LNCaP clone FGC (cell line): Measurements from ENCODE around the gene GNRHR.

Source experiments
- DNase-seq: peaks from one replicate; pipeline ENCODE4 v3.0.0-alpha.2; 2011; ENCODE audit warnings: low read depth
- H3K4me3 ChIP-seq: 2 replicates; pipeline ENCODE4 v1.5.1; 2011; ENCODE audit warnings: mild to moderate bottlenecking, low read depth, low read length, control low read depth
- TF ChIP-seq, protein P1 (sequence below): IDR thresholded peaks from 2 replicates; pipeline ENCODE4 v1.5.1; 2012; ENCODE audit warnings: mild to moderate bottlenecking; ENCODE audit not compliant: control insufficient read depth, insufficient read depth; ENCODE audit errors: extremely low read depth

GNRHR gene

DNA sequence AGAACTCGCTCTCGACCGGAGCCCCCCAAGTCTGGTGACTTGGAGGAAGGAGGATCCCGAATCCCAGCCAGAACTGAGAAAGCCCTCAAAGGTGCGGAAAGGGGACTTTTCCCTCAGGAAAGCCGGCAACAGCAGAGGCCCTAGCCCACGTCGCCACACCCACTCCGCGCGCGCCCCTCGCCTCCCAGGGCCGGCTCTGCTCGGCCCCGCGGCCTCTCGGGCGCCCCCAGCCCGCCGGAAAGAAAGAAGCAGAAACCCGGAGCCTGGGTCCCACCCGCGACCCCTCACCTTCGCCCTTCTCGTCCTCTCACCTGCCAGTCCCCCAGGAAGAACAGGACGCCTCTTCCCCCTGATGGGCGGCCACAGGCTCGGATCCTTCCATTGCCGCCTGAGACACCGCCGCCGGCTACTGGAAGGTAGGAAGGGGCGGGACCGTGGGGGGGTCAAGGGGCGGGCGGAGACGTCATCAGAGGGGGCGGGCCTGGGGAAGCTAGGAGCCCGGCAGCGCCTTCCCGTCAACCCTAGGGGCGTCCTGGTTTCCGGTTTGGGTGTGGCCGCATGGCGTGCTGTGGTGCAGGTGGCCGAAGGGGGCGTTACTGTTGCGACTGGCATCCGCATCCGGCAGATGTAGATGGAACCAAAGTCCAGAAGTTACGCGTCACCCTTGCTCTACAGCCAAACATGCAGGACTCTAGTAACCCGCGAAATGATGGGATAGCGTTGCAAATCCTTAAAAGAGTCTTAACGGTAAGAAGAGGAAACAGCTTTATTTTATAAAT, 53.3 kb downstream of the GNRHR start, which contains the start of gene UBA6:
TSS of gene UBA6 (minus strand) at position 418 of the 779 bp plus-strand sequence. CDS start at position 382, 36 bp downstream.
- TF ChIP-seq, protein P1, sequence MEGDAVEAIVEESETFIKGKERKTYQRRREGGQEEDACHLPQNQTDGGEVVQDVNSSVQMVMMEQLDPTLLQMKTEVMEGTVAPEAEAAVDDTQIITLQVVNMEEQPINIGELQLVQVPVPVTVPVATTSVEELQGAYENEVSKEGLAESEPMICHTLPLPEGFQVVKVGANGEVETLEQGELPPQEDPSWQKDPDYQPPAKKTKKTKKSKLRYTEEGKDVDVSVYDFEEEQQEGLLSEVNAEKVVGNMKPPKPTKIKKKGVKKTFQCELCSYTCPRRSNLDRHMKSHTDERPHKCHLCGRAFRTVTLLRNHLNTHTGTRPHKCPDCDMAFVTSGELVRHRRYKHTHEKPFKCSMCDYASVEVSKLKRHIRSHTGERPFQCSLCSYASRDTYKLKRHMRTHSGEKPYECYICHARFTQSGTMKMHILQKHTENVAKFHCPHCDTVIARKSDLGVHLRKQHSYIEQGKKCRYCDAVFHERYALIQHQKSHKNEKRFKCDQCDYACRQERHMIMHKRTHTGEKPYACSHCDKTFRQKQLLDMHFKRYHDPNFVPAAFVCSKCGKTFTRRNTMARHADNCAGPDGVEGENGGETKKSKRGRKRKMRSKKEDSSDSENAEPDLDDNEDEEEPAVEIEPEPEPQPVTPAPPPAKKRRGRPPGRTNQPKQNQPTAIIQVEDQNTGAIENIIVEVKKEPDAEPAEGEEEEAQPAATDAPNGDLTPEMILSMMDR = peak; percentile 45
- peak; percentile 93 for DNase-seq
- H3K4me3 ChIP-seq = peak within 1 kb of the TSS; percentile 88

- no peak for DNase-seq
- peak overlapping the region; percentile 88 for H3K4me3 ChIP-seq
- TF ChIP-seq, protein P1 = 0 out of 2 replicates have a peak, but pooled peaks have one; percentile 18
These were observed 54.0 kb downstream of the GNRHR start for GRCh38 chr4:67700116-67700737.

- TF ChIP-seq, protein P1 = no peak
- DNase-seq = no peak
- peak overlapping the region; percentile 88 for H3K4me3 ChIP-seq
These were observed 54.6 kb downstream of the GNRHR start for GRCh38 chr4:67699603-67700002.

DNA sequence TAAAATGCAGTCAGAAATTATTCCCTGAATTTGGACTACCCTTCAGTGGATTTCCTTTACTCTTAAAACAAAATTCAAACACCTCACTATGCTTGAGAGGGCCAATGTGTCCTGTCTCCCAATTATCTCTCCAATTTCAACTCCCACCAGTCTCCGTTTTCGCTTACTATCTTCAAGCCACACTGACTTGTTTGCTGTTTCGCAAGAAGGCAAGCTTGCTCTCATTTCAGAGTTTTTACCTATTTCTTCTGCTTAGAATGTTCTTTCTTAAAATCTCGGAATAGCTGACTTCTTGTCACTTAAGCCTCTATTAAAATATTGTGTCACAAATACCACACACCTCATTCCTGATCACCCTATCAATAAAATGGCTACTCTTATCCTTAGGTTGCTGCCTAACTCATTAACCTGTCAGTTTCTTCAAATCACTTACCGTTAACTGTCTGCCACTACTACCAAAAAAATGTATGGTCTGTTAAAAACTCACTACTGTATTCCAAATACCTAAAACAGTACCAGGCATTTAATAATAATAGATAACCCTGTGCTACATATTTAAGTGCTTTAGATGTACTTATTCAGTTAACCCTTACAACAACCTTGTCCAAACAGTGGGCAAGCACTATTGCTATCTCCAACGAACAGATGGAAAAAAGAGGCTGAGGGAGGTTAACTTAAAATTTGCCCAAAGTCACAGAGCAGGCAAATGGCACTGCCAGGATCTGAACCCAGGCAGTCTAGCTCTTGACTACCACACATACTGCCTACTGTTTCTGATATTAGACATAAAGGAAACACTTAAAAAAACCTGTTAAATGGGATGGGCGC, 56.1 kb downstream of the GNRHR start:
- H3K4me3 ChIP-seq = no peak overlapping the region
- no peak for DNase-seq
- TF ChIP-seq, protein P1 = no peak

DNA sequence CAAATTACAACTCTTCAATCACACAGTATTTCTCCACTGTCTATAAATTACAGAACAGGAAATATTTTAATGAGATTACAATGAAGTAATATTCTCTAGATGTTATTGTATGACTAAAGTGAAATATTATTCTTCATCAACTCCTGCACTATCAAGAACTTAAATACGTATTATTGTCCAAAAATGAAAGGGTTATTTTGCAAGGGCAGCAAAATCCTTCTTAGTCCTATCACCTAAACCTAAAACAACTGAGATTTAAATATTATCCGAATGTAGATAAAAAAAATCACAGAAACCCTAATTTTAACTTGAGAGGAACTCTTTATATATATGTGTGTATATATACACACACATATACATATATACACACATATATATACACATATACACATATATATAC, 58.1 kb downstream of the GNRHR start:
- TF ChIP-seq, protein P1 = no peak
- H3K4me3 ChIP-seq = no peak overlapping the region
- DNase-seq = no peak

- TF ChIP-seq, protein P1 = no peak
- H3K4me3 ChIP-seq = no peak overlapping the region
- no peak for DNase-seq
These were observed 59.5 kb downstream of the GNRHR start for GRCh38 chr4:67694662-67695061.
